Amygdala (tissue), 56 donors: ENCODE results near the gene PHLDB3.

Experiments used
- DNase-seq, 56 donors: peaks; one replicate each; lab custom pipeline; 2025; lab: John Stamatoyannopoulos, UW

The PHLDB3 gene

DNA sequence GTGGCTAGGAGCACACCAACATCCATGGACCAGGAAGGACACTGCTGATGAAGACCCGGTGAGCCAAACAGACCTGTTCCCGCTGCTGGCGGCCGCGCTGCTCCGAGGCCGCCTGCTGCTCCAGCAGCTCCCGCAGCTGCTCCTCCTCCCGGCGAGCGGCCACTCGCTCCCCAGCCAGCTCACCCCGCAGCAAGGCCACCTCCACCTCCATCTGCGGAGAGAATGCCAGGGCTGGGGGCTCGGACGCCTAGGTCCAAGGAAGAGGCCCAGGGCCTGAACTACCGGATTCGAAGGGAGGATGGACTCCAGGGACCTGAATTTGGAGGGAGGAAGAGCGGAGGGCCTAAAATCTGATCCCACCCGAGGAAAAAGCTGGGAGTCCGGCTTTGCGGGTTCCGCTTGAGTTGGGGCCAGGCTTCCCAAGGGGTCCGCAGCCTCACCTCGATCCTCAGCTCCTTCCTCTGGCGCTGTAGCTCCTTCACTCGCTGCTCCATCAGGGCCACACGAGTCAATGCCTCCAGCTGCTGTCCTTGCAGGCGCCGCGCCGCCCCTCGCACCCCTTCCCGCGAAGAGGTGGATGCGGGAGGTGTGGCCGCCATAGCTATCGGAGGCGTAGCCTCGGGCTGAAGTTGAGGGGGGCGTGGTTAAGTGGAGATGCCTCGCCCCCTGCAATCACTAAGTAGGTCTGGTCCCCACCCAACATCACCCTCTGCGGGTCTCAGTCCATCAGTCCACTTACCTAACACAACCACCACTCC is 2.7 kb downstream of the PHLDB3 start:
- no peak for DNase-seq

DNA sequence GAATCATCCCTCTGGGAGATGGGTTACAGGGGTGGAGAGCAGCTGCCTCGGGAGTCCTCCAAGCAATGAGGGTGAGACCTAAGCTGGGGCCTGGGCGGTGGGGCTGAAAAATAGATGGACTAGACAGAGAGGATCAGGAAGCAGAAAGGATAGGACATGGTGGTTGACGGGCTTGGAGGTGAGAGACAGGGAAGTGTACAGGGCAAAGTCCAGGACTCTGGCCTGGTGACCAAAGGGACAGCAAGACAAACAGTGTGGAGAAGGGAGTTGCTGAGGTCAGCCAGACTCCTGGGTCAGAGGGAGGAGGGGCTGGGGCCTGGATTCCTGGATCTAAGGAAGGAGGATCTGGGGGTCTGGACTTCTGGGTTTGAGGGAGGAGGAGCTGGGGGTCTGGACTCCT is 5.5 kb downstream of the PHLDB3 start:
- DNase-seq = no peak

DNA sequence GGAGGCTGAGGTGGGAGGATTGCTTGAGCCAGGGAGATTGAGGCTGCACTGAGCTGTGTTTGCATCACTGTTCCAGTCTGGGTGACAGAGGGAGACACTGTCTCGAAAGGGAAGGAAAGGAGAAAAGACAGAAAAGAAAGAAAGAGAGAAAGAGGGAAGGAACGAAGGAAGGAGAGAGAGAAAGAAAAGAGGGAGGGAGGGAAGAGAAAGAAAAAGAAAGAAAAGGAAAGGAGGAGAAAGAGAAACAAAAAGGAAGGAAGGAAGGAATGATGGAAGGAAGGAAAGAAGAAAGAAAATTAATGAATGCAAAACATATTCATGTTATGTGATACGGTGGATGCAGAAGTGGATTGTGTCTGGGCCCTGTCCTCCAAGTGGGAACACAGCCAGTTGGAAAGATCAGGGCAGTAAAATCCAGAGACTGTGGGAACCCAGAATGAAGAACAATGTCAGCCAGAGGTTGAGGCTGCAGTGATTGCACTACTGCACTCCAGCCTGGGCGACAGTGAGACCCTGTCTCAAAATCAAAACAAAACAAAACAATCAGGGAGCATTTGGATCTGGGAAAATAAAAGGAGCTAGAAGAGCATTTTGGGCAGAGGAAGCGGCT is 6.2 kb downstream of the PHLDB3 start:
- DNase-seq = no peak

DNA sequence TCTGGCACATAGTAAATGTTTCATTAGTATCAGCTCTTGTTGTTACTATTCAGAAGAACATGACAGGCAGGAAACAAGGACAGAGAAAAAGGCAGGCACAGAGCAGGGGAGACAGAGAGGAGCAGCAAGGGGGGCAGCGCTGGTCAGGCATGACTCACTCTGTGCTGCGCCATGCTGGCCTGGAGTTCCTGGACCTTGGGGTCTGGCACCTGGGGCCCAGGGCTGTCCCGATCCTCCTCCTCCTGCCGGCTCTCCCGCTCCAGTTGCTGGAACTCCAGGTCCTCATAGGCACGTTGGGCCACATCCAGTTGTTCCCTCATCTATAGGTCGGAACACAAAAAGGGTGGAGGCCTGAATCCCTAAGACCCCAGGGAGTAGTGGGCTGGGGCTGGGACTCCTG is 7.6 kb downstream of the PHLDB3 start:
- DNase-seq = peak in 1 of 56 donors; percentile 7

DNA sequence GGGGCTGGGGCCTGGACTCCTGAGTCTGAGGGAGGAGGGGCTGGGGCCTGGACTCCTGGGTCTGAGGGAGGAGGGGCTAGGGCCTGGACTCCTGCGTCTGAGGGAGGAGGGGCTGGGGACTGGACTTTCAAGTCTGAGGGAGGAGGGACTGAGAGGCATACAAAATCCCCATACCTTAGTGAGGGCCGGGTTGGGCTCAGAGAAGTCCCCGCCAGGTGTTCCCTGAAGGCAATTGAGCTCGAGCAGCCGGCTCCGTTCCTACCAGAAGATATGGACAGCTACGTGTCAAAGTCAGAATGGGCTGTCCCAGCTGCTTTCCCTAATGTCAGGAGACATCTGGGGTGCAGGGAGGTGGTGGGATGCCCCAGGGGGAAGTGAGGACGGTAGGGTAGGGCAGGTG is 9.5 kb downstream of the PHLDB3 start:
- DNase-seq = no peak

GRCh38 chr19:43490759-43491158 is 13.8 kb downstream of the PHLDB3 start:
- no peak for DNase-seq

DNA sequence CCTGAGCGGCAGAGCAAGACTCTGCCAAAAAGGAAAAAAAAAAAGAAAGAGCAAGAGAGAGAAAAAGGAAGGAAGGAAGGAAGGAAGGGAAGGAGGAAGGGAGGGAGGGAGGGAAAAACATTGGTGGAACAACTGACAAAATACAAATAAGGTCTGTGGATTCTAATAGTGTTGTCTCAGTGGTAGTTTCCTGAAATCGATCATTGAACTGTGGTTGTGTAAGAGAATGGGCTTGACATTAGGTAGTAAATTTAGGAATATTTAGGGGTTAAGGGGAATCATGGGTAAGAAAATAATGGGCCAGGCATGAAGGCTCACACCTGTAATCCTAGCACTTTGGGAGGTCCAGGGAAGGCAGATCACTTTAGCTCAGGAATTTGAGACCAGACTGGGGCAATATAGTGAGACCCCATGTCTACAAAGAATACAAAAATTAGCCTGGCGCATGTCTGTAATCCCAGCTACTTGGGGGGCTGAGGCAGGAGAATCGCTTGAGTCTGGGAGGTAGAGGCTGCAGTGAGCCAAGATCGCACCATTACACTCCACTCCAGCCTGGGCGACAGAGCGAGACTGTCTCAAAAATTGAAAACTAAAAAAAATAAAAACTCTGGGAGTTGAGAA is 14.5 kb downstream of the PHLDB3 start:
- DNase-seq = no peak

GRCh38 chr19:43489310-43489709 is 15.2 kb downstream of the PHLDB3 start:
- no peak for DNase-seq

DNA sequence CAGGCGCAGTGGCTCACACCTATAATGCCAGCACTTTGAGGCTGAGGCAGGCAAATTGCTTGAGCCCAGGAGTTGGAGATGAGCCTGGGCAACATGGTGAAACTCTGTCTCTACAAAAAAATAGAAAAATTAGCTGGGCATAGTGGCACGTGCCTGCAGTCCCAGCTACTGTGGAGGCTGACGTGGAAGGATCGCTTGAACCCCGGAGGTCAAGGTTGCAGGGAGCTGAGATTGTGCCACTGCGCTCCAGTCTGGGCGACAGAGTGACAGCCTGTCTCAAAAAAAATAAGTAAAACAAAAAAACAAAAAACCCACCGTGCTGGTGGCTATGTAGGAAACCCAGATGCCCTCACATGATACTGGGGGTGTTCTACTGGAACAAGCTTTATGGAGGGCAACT is 16.4 kb downstream of the PHLDB3 start:
- no peak for DNase-seq

GRCh38 chr19:43486412-43486811 is 18.1 kb downstream of the PHLDB3 start:
- DNase-seq = no peak

DNA sequence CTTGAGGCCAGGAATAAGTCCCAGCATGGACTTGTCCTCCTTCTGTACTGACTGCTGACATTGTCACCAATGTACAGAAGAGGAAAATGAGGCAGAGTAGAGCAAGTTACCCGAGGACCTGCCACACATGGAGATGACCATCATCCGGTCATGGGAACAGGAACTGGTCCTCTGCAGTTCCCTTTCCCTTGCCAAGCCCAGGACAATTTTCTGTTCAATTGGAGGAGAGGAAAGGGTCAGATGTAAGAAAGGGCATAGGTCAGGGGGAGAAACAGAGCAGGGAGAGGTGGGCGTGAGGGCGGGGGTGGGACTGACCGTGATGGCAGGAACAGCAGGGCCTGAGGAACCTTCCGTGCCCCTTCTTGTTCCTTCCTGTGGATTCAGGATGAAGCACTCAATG is 18.6 kb downstream of the PHLDB3 start:
- DNase-seq = no peak

- DNase-seq = no peak
Measured at GRCh38 chr19:43483281-43483680, 21.3 kb downstream of the PHLDB3 start.

- DNase-seq = no peak
Measured at GRCh38 chr19:43482193-43482592, 22.4 kb downstream of the PHLDB3 start.

- no peak for DNase-seq
Measured at GRCh38 chr19:43481701-43482100, 22.8 kb downstream of the PHLDB3 start.

DNA sequence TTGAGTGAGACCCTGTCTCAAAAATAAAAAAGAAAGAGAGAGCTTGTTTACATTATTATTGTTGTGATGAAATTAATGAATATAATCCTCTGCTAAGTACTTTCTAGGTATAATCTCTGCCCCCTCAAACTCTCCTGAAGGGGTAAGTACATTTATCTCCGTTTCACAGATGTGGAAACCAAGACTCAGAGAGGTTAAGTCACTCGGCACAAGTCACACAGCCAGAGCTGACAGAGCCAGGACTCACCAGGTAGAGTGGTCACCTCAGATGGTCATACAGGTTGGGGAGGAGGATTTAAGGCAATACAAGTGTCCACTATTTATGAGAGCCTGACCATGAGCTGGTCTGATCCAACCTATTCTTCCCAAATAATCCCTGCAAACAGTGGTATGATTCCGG is 24.0 kb downstream of the PHLDB3 start:
- no peak for DNase-seq

DNA sequence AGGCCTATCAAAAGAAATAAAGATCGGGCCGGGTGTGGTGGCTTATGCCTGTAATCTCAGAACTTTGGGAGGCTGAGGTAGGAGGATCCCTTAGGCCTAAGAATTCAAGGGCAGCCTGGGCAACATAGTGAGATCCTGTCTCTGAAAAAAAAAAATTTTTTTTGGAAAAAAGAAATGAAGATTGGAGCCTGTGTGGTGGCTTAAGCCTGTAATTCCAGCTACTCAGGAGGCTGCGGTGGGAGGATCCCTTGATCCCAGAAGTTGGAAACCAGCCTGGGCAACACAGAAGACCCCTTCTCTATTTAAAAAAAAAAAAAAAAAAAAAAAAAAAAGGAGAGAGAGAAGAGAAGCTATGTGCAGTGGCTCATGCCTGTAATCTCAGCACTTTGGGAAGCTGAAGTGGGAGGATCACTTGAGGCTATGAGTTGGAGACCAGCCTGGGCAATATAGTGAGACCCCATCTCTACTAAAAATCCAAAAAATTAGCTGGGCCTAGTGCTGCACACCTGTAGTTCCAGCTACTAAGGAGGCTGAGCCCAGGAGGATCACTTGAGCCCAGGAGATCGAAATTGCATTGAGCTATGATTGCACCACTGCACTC is 24.5 kb downstream of the PHLDB3 start:
- DNase-seq = no peak

DNA sequence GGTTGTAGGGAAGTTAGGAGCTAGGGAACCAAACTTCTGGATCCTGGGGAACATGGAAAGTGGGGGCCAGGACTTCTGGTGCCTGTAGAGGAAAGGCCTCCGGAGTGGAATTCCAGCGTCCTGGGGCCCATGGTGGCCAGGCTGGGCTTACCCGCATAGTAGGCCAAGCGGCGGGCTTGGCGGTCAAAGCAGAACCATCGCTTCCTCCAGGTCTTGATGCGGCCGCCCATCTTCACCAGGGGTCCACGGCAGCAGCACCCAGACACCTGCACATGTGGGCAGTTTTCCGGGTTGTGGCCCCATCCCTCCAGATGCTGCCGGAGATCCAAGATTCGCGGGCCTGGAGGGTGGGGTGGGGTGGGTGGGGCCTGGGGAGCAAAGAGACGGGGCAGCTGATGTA is 25.3 kb downstream of the PHLDB3 start:
- no peak for DNase-seq

DNA sequence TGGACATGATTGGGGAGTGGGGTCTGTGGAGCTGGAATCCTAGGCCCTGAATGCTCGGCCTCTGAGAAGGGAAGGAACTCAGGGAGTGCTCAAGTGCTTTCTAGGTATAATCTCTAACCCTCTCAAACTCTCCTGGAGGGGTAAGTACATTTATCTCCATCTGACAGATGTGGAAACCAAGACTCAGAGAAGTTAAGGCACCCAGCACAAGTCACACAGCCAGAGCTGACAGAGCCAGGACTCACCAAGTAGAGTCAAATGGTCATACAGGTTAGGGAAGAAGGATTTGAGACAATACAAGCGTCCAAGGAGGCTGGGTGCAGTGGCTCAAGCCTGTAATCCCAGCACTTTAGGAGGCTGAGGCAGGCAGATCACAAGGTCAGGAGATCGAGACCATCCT is 26.2 kb downstream of the PHLDB3 start:
- DNase-seq = no peak

DNA sequence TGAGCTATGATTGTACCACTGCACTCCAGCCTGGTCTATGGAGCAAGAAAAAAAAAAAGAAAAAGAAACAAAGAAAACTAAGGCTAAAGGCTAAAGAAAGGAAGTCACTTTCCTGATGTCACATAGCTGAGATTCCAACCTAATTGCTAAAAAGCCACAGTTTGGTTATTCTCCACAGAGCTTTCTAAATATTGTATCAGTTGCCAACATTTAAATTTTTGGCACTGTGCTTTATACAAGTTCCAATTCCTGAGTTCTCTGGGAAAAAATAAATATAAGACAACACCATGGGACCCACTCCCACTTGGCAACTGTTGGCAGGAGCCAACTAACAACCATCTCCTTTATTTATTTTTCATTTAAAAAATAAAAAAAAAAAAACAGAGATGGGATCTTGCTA is 27.9 kb downstream of the PHLDB3 start:
- no peak for DNase-seq

GRCh38 chr19:43474986-43475705 is 29.4 kb downstream of the PHLDB3 start:
- DNase-seq = peak; percentile 7 to 94 (median 76)

- DNase-seq = no peak
Measured at GRCh38 chr19:43474487-43474886, 30.1 kb downstream of the PHLDB3 start.
